Measurements from ENCODE around the gene METTL15.
"Not testable (repeated sequence)": the region's sequence is repeated elsewhere in the genome, so short reads cannot be mapped to it uniquely, and the experiment has no call there.

Gene METTL15

DNA sequence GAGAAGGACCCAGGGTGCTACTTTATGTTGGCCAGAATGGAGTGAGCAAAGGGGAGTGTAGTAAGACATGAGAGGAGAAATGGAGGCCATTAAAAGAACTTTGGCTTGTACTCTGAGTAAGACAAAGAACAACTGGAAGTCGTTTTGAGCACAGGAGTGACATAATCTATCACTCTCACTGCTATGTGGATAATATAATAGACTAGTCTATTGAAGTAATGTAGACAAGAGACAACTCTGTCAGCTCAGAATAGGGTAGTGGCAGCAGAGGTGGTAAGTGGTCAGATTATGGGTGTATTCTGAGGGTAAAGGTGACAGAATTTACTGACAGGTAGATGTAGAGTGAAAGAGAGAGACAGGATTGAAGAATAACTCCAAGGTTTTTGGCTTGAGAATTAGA is 8.5 kb upstream of the METTL15 start:
- H3K9me3 ChIP-seq (ENCODE audit: insufficient read depth, low read depth, low read length), result no peaks in the 10 kb centered on the region
- H3K27ac ChIP-seq (ENCODE audit: low read length), result no peak overlapping the region
- H3K4me3 ChIP-seq (ENCODE audit: low read length), result no peak overlapping the region
- H3K27me3 ChIP-seq (ENCODE audit: insufficient read depth, low read length), result no peaks in the 10 kb centered on the region
- H3K9ac ChIP-seq (ENCODE audit: low read depth, low read length), result no peak overlapping the region
- H3K4me1 ChIP-seq (ENCODE audit: insufficient read depth, low read length), result no peaks in the 10 kb centered on the region
- peaks cover 28% of the 10 kb centered on the region; the same call in 1 of the 2 replicates for H3K36me3 ChIP-seq (ENCODE audit: insufficient read depth, low read depth, low read length)

DNA sequence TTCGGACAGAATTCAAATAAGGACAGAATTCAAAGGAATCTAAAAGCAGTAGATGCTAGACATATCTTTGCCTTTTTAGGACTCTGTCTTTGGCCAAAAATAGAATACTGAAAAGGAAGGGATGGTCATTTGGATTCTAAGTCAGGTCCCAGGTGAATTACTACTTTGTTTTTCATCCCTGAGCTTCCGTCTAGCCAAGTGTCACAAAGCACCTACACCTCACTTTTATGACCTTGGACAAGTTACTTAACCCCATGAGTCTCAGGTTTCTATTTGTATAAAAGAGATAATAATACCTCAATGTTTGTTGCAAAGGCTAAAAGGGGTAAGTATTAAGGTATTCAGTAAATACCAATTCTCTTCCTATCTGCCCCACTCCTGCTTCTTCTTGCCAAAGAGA is 7.5 kb upstream of the METTL15 start:
- H3K27ac ChIP-seq (ENCODE audit: low read length), result no peak overlapping the region
- no peak overlapping the region for H3K9ac ChIP-seq (ENCODE audit: low read depth, low read length)
- peaks cover 19% of the 10 kb centered on the region; the same call in 1 of the 2 replicates for H3K36me3 ChIP-seq (ENCODE audit: insufficient read depth, low read depth, low read length)
- H3K9me3 ChIP-seq (ENCODE audit: insufficient read depth, low read depth, low read length), result no peaks in the 10 kb centered on the region
- no peaks in the 10 kb centered on the region for H3K27me3 ChIP-seq (ENCODE audit: insufficient read depth, low read length)
- no peaks in the 10 kb centered on the region for H3K4me1 ChIP-seq (ENCODE audit: insufficient read depth, low read length)
- H3K4me3 ChIP-seq (ENCODE audit: low read length), result no peak overlapping the region

DNA sequence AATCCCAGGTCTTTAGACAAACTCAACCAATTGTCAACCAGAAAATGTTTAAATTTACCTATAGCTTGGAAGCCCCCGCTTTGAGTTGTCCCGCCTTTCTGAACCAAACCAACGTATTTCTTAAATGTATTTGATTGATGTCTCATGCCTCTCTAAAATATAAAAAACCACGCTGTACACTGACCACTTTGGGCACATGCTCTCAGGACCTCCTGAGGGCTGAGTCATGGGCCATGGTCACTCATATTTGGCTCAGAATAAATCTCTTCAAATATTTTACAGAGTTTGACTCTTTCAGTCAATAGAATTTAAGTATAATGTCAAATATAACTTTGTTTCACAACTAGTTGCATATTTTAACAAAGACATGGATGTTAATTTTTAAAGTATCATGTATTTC is 5.9 kb upstream of the METTL15 start:
- not testable (repeated sequence) for H3K36me3 ChIP-seq (ENCODE audit: insufficient read depth, low read depth, low read length); H3K9me3 ChIP-seq (ENCODE audit: insufficient read depth, low read depth, low read length); H3K4me1 ChIP-seq (ENCODE audit: insufficient read depth, low read length); H3K4me3 ChIP-seq (ENCODE audit: low read length); H3K27me3 ChIP-seq (ENCODE audit: insufficient read depth, low read length); H3K27ac ChIP-seq (ENCODE audit: low read length); H3K9ac ChIP-seq (ENCODE audit: low read depth, low read length)

DNA sequence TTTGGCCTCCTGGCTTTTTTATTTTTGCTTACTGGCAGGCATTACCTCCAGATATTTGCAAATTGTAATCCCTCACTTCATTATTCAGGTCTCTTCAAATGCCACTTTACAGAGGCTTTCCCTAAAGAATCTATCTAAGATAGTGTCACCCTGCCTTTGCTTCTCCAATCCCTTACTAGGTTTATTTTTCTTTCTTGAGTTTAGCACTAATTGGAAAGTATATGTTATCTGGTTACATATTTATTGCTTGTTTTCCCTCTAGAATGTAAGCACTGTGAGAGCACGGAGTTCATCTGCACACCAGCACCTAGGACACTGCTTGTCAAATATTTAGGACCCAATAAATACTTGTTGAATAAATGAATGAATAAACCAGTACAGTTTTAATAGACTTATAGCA is 3.8 kb upstream of the METTL15 start:
- H3K9me3 ChIP-seq (ENCODE audit: insufficient read depth, low read depth, low read length), result no peaks in the 10 kb centered on the region
- H3K27ac ChIP-seq (ENCODE audit: low read length), result no peak overlapping the region
- no peak overlapping the region for H3K4me3 ChIP-seq (ENCODE audit: low read length)
- H3K9ac ChIP-seq (ENCODE audit: low read depth, low read length), result no peak overlapping the region; the same call in 1 of the 2 replicates
- H3K4me1 ChIP-seq (ENCODE audit: insufficient read depth, low read length), result peaks cover 7% of the 10 kb centered on the region; the same call in 1 of the 2 replicates
- no peaks in the 10 kb centered on the region for H3K36me3 ChIP-seq (ENCODE audit: insufficient read depth, low read depth, low read length)
- H3K27me3 ChIP-seq (ENCODE audit: insufficient read depth, low read length), result no peaks in the 10 kb centered on the region

DNA sequence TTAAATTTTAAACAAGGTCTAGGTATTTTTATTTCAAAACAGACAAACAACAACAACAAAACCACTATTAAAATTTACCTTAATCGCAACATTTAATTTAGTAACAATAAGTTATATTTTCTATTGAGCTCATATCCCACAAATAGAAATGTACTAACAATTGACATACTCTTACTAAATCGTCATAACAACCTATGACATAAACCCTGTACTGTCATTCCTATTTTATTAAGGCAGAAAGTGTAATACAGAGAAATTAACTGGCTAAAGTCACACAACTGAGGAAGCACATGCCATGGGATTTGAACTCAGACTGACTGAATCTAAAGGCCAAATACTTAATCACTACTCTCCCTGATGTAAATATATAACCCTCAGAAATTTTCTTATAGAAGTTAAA is 3.2 kb upstream of the METTL15 start:
- Histone ChIP-seq H3K27ac (ENCODE audit: low read length) (no peak overlapping the region), H3K36me3 (ENCODE audit: insufficient read depth, low read depth, low read length) (no peaks in the 10 kb centered on the region), H3K27me3 (ENCODE audit: insufficient read depth, low read length) (no peaks in the 10 kb centered on the region), H3K9ac (ENCODE audit: low read depth, low read length) (no peak overlapping the region), H3K9me3 (ENCODE audit: insufficient read depth, low read depth, low read length) (no peaks in the 10 kb centered on the region), H3K4me1 (ENCODE audit: insufficient read depth, low read length) (peaks cover 7% of the 10 kb centered on the region; the same call in 1 of the 2 replicates), H3K4me3 (ENCODE audit: low read length) (no peak overlapping the region)

DNA sequence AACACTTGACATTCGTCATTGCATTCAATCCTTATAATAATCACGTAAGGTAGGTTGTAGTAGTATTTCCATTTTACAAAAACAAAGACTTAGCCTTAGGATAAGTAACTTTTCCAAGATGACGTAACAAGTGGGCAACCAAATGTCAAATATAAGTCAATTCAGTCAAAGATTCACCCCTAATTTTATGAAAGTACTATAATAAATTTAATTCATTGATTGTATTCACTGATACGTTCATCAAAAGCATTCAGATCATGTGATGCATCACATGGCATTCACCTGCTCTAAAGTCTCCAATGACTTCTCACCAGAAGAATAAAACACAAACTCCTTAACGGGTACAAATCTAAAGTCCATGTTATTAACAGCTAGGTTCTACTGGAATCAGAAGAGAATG is 2.3 kb upstream of the METTL15 start:
- Histone ChIP-seq H3K9me3 (ENCODE audit: insufficient read depth, low read depth, low read length) (no peaks in the 10 kb centered on the region), H3K27me3 (ENCODE audit: insufficient read depth, low read length) (no peaks in the 10 kb centered on the region), H3K4me3 (ENCODE audit: low read length) (peak overlapping the region; percentile 20; the same call in 1 of the 2 replicates), H3K9ac (ENCODE audit: low read depth, low read length) (no peak overlapping the region), H3K36me3 (ENCODE audit: insufficient read depth, low read depth, low read length) (no peaks in the 10 kb centered on the region), H3K4me1 (ENCODE audit: insufficient read depth, low read length) (peaks cover 7% of the 10 kb centered on the region; the same call in 1 of the 2 replicates), H3K27ac (ENCODE audit: low read length) (no peak overlapping the region)

DNA sequence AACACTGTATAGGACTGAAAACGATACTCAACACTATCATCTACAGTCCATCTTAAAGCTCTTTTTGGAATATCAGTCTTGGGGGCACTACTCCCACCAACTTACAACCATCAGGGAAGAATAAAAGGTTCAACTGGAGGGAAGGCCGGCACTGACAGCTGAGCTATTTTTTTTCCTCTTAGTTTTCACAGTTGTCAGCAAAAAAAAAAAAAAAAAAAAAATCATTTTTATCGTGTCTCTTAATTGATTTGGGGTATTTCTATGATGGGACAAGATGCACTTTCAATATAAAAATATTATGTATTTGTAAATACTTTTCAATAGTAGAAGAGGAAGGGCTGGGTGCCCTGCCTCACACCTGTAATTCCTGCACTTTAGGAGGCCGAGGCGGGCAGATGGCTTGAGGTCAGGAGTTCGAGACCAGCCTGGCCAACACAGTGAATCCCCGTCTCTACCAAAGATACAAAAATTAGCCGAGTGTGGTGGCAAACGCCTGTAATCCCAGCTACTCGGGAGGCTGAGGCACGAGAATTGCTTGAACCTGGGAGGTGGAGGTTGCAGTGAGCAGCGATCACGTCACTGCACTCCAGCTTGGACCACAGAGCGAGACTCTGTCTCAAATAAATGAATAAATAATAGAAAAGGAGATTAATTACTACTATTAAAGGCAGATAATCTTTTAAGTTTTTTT is 1.7 kb upstream of the METTL15 start:
- no peaks in the 10 kb centered on the region for H3K27me3 ChIP-seq (ENCODE audit: insufficient read depth, low read length)

GRCh38 chr11:28107191-28107749 is 918 bp upstream of the METTL15 start:
- Histone ChIP-seq H3K9me3 (ENCODE audit: insufficient read depth, low read depth, low read length) (no peaks in the 10 kb centered on the region), H3K9ac (ENCODE audit: low read depth, low read length) (peak overlapping the region; percentile 90), H3K4me1 (ENCODE audit: insufficient read depth, low read length) (peaks cover 7% of the 10 kb centered on the region; the same call in 1 of the 2 replicates), H3K4me3 (ENCODE audit: low read length) (peak overlapping the region; percentile 85), H3K27me3 (ENCODE audit: insufficient read depth, low read length) (no peaks in the 10 kb centered on the region), H3K36me3 (ENCODE audit: insufficient read depth, low read depth, low read length) (no peaks in the 10 kb centered on the region), H3K27ac (ENCODE audit: low read length) (peak overlapping the region; percentile 6)

More for the DNA sequence above, 1.7 kb upstream of the METTL15 start:
- Histone ChIP-seq H3K4me3 (ENCODE audit: low read length) (peak overlapping the region; percentile 85), H3K4me1 (ENCODE audit: insufficient read depth, low read length) (peaks cover 7% of the 10 kb centered on the region; the same call in 1 of the 2 replicates), H3K9ac (ENCODE audit: low read depth, low read length) (peak overlapping the region; percentile 90; the same call in 1 of the 2 replicates), H3K36me3 (ENCODE audit: insufficient read depth, low read depth, low read length) (no peaks in the 10 kb centered on the region), H3K27ac (ENCODE audit: low read length) (no peak overlapping the region), H3K9me3 (ENCODE audit: insufficient read depth, low read depth, low read length) (no peaks in the 10 kb centered on the region)

DNA sequence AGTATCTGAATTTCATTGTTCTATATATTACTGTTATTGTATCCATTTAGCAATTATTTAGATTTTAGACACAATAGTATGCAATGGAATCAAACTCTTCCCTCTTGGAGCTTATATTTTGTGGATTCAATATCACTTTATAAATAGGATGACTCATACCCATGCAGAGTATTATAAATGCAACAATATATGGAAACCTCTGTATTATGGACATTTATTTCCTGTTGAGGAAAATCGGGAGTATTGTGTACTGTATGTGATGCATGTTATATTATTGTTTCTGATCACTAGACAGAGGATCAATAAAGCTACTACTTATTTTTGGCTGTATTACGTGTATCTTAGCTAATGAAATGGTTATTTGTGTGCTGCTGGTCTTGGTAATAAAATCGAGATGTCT is 770 bp downstream of the METTL15 start:
- Histone ChIP-seq H3K36me3 (ENCODE audit: insufficient read depth, low read depth, low read length) (no peaks in the 10 kb centered on the region), H3K27ac (ENCODE audit: low read length) (no peak overlapping the region), H3K4me1 (ENCODE audit: insufficient read depth, low read length) (peaks cover 7% of the 10 kb centered on the region; the same call in 1 of the 2 replicates), H3K27me3 (ENCODE audit: insufficient read depth, low read length) (no peaks in the 10 kb centered on the region), H3K9ac (ENCODE audit: low read depth, low read length) (peak overlapping the region; percentile 83; the same call in 1 of the 2 replicates), H3K9me3 (ENCODE audit: insufficient read depth, low read depth, low read length) (no peaks in the 10 kb centered on the region), H3K4me3 (ENCODE audit: low read length) (peak overlapping the region; percentile 85)

DNA sequence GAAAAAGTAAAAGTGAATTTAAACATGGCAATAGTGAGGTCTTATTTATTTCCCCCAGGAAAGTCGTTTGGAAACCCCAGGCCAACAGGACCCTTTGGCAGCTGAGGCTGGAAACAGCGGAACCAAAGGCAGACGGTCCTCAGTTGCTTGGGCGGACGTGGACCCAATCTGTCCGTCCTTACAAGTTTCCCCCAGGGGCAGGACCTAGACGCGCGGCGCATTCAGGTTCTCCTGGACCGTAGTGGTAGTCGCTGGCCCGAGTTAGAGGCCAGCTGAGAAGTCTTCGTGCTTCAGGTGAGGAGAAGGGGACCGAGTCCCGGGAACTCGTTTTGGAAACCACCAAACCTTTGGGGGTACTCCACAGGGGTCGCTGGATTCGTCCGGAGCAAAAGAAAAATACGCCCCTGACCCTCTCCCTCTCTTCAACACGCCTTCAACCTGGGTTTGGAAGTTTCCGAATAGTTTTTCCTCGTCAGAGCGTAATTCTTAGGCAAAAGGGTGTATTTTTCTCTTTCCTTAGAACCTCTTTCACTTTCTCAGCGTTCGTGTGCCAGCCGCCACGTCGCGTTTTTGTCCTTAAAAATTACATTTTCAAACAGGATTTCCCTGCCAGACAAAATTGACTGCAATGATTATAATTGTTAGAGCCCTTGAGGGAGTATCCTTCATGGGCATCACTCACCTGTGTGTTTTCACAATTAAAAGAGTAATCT is 2.1 kb downstream of the METTL15 start:
- Histone ChIP-seq H3K27me3 (ENCODE audit: insufficient read depth, low read length) (no peaks in the 10 kb centered on the region), H3K4me3 (ENCODE audit: low read length) (peak overlapping the region; percentile 94), H3K4me1 (ENCODE audit: insufficient read depth, low read length) (peaks cover 7% of the 10 kb centered on the region; the same call in 1 of the 2 replicates), H3K9ac (ENCODE audit: low read depth, low read length) (peak overlapping the region; percentile 94), H3K36me3 (ENCODE audit: insufficient read depth, low read depth, low read length) (0 out of 2 replicates have a peak, but pooled peaks cover 6% of the 10 kb centered on the region), H3K27ac (ENCODE audit: low read length) (no peak overlapping the region), H3K9me3 (ENCODE audit: insufficient read depth, low read depth, low read length) (no peaks in the 10 kb centered on the region)

DNA sequence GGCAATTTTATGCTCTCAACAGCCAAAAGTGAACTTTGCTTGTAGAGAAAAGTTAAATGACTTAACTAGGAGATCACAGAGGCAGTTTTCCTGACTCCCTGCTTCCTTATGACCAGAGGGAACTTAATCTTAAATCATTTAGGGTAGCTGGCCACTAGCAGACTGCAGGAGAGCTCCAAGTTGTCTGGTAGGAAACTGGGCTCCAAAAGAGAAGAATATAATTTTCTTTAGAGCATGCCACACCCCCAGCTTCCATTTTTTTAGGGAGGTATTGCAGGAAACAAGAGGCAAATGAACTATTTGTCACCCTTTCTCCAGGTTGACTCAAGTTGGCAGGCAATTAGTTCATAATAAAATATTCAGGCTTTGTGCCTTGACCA is 2.6 kb downstream of the METTL15 start:
- Histone ChIP-seq H3K4me3 (ENCODE audit: low read length) (peak overlapping the region; percentile 94), H3K9me3 (ENCODE audit: insufficient read depth, low read depth, low read length) (no peaks in the 10 kb centered on the region), H3K27ac (ENCODE audit: low read length) (no peak overlapping the region)

More for the DNA sequence above, 2.6 kb downstream of the METTL15 start:
- Histone ChIP-seq H3K4me1 (ENCODE audit: insufficient read depth, low read length) (peaks cover 7% of the 10 kb centered on the region; the same call in 1 of the 2 replicates), H3K36me3 (ENCODE audit: insufficient read depth, low read depth, low read length) (0 out of 2 replicates have a peak, but pooled peaks cover 10% of the 10 kb centered on the region), H3K9ac (ENCODE audit: low read depth, low read length) (peak overlapping the region; percentile 94), H3K27me3 (ENCODE audit: insufficient read depth, low read length) (no peaks in the 10 kb centered on the region)

All from iPS-20b (cell line).